GM19025 (cell line): ENCODE data around the gene KRTAP12-2.
"Not testable (repeated sequence)": the region's sequence is repeated elsewhere in the genome, so short reads cannot be mapped to it uniquely, and the experiment has no call there.

Source experiments
- ATAC-seq: cut with Tn5 transposase; IDR thresholded peaks from one replicate; pipeline ENCODE4 v1.9.1; 2021; ENCODE audit warnings: mild to moderate bottlenecking, low read depth, moderate library complexity; ENCODE audit not compliant: unreplicated experiment

The KRTAP12-2 gene

DNA sequence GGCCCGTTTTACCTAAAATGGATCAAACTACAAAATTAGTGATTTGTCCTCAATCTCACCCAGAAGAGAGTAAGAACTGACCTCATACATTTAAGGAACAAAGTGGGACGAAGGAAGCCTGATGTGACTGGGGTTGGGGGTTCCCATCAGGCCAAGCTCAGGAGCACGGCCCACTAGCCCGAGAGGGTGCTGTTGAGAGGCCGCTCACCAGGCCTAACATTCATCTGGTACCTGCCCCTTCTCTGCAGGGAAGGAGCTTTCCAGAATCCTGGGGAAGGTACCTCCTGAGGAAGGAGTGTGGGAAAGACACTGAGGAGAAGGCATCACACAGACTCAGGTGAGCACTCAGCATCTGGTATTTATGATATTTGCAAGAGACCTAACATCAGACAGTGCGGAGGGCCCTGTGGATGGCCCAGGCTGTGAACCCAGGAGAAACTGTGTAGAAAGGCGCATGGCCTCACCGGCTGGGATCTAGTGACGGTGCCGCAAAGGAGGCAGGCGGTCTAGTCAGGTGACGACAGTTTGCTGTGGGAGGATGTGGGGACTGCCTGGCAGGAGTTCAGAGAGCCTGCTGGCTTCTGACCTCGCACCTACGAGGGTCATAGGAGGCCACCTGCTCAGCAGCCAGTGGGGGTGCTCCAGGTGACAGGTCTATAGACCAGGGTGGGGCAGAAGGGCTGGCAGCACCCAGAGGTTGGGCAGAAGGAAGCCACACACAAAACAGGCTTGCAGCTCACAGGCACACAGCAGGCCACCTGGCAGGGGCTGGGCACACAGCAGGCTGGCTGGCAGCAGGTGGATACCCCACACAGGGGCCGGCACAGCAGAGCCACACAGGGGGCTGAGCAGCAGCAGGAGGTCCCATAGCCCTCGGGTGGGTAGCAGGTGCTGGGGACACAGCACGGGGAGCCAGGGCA lies 12.8 kb downstream of the KRTAP12-2 start:
- ATAC-seq: no peak

DNA sequence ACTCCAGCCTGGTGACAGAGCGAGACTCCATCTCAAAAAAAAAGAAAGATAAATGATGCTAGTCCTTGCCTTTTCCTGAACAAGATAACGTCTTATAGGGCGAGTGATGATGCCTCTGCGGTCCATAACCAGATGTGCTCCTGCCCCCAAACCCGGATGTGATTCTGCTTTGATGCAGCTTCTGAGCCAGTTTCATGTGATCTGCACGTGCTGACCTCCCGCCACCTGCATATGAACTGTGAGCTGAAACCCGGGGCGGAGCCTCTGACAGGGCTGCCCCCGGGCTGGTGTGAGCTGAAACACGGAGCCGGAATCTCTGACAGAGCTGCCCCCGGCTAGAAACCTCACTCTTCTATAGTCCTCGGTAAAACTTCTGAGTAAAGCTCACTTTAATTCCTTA lies 13.6 kb downstream of the KRTAP12-2 start:
- no peak for ATAC-seq

DNA sequence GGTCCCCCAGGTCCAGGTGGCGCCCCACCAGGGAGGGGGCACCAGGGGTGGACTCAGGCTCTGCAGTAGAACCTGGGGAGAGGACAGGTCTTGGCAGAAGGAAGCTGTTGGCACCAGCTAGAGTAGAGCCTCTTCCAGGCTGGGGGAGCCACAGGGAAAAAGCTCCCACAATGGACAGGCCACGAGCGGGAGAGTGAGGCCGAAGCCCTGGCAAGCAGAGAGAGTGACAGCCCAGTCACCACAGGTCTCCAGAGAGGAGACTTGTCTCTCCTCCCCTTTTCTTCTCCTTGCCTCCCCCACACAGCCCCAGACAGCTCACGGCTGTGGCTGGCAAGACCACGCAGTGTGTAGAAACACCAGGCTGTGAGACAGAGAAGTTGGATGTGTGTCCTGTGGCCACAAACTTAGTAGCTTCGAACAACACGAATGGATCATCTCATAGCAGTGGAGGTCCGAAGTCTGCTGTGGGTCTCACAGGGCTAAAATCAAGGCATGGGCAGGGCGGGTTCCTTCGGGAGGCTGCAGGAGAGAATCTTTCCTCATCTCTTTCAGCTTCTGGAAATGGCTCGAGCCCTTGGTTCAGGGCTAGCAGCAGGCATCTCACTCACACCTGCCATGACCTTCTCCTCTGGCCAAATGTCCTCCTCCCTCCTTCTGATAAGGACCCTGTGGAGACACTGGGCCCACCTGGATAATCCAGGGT lies 15.6 kb downstream of the KRTAP12-2 start:
- ATAC-seq: no peak

DNA sequence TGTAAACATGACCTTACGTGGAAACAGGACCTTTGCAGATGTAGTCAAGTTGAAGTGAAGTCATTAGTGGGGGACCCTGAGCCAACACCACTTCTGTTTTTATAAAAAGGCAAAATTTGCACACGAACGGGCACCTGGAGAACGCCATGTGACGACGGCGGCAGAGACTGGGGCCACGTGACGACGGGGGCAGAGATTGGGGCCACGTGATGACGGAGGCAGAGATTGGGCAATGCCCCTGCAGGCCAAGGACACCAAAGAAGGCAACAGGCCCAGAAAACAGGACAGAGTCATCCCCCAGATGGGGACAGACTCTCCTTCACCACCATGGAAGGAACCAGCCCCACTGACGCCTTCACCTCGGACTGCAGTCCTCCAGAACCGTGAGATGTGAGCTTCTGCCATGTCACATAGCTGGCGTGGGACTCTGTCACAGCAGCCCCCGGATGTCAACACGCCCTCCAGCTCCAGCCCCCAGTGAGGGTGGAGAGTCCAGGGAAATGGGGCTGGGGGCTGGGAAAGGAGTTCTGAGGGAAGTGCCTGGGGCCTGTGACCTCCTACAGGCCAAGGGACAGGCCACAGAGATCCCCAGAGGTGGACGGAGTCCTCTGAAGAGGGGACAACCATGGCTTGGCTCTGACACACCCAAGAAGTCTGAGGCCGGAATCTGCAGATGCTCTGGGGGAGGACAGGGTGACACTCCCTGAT lies 16.3 kb downstream of the KRTAP12-2 start:
- no peak for ATAC-seq

DNA sequence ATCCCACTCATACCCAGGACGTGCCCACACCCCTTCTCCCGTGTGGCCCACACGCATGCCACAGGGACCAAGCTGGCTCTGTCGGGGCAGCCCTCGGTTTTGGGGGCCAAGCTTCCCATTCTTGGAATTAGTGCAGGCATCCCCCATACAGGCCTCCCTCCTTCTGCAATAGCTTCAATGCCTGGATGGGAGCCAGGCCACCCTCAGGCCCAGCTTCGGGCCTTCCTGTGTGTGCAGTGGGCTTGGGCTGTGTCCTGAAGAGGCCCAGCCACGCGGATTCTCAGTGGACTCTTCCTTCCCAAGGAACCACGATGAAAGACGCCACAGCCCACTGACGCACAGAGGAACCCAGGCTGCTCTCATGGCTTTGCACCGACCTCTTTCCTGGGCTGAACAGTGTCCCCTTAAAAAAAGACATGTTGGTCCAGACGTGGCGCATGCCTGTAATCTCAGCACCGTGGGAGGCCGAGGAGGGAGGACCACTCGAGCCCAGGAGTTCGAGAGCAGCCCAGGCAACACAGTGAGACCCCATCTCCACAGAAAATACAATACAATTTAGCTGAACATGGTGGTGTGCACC lies 17.1 kb downstream of the KRTAP12-2 start:
- ATAC-seq: no peak

DNA sequence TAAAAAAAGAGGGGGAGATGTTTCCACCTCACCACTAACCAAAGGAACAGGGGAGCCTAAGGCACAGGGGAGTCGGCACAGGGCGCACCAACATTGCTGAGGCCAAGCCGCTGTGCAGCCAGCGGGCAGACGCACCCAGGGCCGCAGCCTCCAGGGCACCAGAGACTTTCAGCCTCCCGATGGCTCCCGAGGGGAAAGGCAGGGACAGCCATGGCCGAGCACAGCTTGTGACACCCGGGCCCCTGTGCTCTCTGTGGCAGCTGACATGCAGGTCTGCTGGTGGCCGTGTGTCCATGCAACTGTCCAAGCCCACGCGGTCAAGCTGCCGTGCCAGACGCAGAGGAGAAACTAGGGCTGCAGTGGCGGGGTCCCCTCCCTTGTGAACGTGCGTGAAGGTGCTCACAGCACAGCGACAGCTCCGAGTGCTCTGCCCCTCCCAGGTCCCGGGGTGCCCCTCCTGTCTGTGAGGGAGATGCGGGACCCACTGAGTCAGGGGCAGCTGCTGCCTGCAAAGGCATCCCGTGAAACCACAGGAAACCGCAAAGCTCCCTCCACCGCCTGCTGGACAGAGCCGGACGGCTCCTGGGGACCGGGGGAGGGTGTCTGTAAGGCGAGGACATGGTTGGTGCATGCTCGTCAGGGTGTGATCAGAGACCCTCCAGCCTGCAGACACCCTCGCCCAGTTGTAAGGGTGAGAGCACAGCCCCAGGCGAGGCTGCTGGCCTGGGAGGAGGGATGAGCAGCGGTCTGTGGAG lies 18.0 kb downstream of the KRTAP12-2 start:
- ATAC-seq: no peak

DNA sequence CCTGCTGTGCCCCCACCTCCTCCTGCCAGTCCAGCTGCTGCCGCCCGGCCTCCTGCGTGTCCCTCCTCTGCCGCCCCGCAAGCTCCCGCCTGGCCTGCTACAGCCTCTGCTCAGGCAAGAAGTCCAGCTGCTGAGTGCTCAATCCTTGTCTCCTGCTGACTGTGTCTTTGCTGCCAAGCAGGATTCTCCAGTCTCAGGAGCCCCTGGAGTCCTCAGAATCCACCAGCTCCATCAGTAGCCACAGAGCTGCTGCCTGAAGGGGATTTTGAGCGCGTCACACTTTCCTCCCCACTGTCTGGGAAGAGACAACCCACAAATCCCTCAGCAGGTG lies 19.5 kb downstream of the KRTAP12-2 start:
- no peak for ATAC-seq

DNA sequence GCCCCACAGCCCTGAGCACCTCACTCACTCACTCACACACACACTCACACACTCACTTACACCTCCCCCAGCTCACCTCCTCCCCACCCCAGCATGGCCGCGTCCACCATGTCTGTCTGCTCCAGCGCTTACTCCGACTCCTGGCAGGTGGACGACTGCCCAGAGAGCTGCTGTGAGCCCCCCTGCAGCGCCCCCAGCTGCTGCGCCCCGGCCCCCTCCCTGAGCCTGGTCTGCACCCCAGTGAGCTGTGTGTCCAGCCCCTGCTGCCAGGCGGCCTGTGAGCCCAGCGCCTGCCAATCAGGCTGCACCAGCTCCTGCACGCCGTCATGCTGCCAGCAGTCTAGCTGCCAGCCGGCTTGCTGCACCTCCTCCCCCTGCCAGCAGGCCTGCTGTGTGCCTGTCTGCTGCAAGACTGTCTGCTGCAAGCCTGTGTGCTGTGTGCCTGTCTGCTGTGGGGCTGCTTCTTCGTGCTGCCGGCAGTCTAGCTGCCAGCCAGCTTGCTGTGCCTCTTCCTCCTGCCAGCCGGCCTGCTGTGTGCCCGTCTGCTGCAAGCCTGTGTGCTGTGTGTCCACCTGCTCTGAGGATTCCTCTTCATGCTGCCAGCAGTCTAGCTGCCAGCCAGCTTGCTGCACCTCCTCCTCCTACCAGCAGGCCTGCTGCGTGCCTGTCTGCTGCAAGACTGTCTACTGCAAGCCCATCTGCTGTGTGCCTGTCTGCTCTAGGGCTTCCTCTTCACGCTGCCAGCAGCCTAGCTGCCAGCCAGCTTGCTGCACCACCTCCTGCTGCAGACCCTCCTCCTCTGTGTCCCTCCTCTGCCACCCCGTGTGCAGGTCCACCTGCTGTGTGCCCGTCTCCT lies 20.1 kb downstream of the KRTAP12-2 start, which contains the start of gene KRTAP10-11:
TSS of gene KRTAP10-11 (plus strand) at position 49 of the 856 bp plus-strand sequence. CDS start at position 94, 45 bp downstream.
- ATAC-seq: not testable (repeated sequence)

DNA sequence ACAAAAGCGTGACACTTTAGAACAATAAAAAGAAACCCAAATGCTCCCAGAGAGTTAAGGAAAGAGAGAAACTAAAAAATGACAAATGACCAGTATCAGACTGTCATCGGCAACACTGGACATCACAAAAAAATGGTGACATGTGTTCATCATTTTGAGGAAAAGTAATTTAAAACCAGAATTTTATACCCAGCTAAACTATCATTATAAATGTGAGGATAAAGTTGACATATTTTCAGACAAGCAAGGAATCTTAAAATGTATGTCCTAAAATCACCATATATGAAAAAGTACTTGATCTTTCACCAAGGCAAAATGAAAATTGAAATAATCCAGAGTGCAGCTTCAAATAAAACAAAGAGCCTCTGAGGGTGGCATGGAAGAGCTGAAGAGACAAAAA lies 21.8 kb downstream of the KRTAP12-2 start:
- no peak for ATAC-seq

DNA sequence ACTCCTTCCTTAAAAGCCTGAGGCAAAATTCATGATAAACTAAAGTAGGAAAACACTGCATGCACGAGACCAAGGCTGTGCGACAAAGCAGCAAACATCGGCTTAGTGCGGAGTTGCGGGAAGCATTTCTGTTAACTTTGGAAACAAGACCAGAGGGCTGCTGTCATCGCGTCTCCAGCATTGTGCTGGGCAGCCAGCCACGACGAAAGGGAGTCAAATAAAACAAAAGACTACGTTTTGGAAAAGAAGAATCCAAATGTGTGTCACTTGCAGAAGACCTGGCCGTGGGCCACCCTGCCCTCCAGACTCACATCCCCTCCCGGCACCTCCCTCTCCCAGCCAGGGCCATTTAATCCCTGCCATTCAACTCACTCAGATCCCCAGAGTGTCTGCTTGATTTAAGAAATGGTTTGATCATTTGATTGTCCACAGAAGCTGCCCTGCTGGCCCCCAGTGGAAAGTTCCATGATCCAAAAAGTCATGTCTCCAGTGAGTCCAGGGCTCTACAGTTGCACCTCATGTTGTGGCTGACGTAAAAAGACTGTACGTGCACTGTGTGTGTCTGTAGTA lies 22.9 kb downstream of the KRTAP12-2 start:
- ATAC-seq: no peak

DNA sequence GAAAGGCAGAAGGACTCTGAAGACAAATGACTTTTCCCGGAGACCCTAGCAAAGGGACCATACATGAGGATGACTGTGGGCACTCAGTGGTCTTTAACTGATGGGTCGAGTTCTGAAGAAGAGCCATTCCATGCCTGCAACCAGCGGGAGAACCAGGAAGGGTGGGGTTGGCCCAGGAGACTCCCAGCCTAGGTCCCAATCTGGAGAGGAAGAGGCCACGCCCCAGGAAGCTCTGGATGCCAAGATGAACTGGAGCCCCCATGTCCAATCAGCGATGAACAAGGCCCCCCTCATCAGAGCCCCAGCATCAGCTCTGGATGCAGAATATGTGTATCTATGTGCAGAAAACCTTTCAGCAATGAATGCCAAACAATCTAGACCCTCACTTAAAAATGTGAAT lies 26.0 kb downstream of the KRTAP12-2 start:
- ATAC-seq: no peak

DNA sequence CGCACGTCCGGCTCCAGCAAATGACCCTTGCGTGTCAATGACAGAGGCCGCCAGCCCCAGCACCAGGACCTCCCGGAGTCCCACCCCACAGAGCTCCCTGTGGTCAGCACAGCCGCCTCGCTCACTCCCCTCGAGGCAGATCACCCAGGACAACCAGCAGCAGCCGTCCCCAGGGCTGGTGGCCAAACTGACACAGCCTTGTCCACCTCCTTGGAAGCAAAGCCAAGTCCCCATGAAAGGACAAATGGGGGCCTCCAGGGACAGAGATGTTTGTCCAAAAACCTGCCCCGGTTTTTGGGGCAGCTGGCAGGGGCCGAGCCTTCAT lies 27.4 kb downstream of the KRTAP12-2 start:
- ATAC-seq: no peak

DNA sequence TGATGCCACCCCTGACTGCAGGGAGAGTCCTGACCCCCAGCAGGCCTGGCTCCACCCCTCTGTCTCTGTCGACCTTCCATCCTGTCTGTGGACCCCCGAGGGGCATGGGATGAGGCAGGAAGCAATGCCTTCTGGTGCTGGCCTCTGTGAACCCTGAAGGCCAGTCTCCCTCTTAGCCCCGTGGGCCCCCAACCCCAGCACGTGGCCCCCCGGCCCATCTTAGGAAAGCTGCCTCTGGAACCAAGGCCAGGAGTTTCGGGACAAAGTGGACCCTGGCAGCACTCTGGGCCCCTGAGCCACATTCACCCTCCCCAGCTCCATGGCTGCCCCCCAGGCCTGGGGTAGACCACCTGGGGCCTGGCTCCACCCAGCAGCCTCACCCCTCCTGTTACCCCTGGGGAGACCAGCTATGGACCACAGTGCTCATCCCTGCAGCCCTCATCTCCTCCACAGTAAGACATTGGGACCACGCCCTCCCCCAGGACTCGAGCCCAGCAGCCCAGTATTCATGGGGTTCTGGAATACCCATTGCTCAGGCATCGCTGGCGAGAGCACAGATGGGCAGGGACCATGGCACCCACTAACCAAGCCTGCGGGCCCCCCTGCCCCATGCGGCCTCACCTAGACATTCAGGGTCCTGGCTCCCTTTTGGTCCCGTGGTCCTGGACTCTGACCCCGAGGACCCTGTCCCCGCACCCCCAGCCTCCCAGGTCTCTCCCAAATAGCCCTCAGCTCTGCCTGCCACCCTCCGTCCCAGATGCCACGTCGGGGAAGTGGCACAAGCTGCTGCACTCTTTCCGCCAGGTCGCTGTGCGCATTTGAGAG lies 28.0 kb downstream of the KRTAP12-2 start:
- ATAC-seq: not testable (repeated sequence)

DNA sequence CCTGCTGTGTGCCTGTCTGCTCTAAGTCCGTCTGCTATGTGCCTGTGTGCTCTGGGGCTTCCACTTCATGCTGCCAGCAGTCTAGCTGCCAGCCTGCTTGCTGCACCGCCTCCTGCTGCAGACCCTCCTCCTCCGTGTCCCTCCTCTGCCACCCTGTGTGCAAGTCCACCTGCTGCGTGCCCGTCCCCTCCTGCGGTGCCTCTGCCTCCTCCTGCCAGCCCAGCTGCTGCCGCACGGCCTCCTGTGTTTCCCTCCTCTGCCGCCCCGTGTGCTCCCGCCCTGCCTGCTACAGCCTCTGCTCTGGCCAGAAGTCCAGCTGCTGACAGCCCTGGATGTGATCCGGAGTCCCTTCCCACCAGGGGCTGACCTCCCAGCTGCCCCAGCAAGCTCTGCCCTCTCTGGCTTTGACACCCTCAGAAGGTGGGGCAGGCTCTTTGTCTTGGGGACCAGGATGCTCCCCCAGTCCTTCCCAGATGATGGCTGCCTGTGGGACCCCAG lies 28.8 kb downstream of the KRTAP12-2 start:
- not testable (repeated sequence) for ATAC-seq

DNA sequence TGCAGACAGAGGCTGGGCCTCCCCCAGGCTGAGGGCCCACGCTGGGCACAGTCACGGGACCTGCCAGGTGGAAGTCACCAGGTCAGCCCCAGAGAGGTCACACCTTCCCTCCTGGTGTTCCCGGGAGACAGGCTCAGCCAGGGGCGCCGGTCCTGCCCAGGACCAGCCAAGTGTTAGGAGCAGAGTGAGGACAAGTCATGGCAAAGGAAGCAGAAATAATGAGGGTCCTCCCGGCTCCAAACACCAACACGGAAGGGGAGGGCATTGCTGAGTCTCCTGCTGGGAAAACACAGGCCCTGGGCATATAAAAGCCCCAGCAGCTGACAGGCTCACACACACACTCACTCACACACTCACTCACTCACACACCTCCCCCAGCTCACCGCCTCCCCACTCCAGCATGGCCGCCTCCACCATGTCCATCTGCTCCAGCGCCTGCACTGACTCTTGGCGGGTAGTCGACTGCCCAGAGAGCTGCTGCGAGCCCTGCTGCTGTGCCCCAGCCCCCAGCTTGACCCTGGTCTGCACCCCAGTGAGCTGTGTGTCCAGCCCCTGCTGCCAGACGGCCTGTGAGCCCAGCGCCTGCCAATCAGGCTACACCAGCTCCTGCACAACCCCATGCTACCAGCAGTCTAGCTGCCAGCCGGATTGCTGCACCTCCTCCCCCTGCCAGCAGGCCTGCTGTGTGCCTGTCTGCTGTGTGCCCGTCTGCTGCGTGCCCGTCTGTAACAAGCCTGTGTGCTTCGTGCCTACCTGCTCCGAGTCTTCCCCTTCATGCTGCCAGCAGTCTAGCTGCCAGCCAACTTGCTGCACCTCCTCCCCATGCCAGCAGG lies 29.5 kb downstream of the KRTAP12-2 start, which contains the start of gene KRTAP10-10:
TSS of gene KRTAP10-10 (plus strand) at position 339 of the 833 bp plus-strand sequence. CDS start at position 401, 62 bp downstream.
- ATAC-seq: no peak

DNA sequence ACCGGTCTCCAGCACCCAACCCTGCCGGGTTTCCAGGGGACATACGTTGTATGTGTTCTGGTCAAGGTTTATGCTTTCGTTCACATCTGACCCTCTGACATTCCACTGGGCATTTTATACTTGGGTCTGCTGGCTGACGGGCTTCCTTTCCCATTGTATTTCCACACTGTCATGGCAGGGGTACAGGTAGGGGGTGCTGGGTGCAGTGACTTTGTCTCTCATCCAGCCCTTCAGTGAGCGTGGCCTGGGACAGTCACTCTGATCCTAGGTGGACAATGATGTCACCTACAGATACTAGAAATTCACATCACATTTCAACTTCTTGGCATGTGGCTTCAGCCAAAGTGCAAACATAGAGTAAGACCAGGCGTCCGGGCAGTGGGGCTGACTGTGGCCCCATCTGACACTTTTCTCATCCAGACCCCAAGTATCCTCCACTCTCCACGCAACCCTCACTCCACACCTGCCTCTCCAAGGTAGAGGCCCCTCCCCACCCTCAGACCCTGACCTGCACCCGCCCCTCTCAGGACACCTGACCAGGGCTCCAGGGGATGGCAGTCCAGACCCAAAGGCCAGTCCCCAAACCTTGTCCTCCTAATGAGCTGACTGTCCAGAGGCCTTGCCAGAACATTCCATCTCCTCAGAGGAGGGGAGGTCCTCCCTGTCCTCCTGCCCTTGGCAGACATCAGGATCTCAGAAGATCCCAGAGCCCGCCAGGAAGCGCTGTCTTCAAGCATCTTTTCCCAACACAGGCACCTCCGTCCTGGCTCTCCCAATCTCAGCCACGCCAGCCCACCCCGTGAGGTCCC lies 30.3 kb downstream of the KRTAP12-2 start:
- ATAC-seq: no peak
